Liver (tissue), 3 donors: Measurements from ENCODE around the gene ASAP2.

Source experiments
- CTCF ChIP-seq: fragments of 150-350 bp; IDR thresholded peaks from 2 replicates; pipeline ENCODE4 v1.5.1; 2017; ENCODE audit warnings: improper control_type of control experiment, low read depth, low read length; ENCODE audit not compliant: missing input control
- EGR1 ChIP-seq, 2 donors: IDR thresholded peaks; 2 replicates each; pipeline ENCODE4 v1.6.1; 2016 to 2018; ENCODE audit warnings: antibody characterized with exemption in 2 of 2, low read depth in 2 of 2
- GABPA ChIP-seq, 2 donors: IDR thresholded peaks in 1 of 2; conservative IDR thresholded peaks in 1 of 2; 2 replicates each; pipeline ENCODE4 v1.6.1; 2016; ENCODE audit warnings: antibody characterized with exemption in 2 of 2, mild to moderate bottlenecking in 1 of 2, moderate library complexity in 1 of 2
- TF ChIP-seq, protein P1 (sequence below): IDR thresholded peaks from 2 replicates; pipeline ENCODE4 v1.6.1; 2016; ENCODE audit warnings: antibody characterized with exemption, mild to moderate bottlenecking
- donor health status: healthy.
- donor health status: healthy.

GRCh38 chr2:9258953-9259399, 52.4 kb downstream of the ASAP2 start:
- TF ChIP-seq, protein P1, sequence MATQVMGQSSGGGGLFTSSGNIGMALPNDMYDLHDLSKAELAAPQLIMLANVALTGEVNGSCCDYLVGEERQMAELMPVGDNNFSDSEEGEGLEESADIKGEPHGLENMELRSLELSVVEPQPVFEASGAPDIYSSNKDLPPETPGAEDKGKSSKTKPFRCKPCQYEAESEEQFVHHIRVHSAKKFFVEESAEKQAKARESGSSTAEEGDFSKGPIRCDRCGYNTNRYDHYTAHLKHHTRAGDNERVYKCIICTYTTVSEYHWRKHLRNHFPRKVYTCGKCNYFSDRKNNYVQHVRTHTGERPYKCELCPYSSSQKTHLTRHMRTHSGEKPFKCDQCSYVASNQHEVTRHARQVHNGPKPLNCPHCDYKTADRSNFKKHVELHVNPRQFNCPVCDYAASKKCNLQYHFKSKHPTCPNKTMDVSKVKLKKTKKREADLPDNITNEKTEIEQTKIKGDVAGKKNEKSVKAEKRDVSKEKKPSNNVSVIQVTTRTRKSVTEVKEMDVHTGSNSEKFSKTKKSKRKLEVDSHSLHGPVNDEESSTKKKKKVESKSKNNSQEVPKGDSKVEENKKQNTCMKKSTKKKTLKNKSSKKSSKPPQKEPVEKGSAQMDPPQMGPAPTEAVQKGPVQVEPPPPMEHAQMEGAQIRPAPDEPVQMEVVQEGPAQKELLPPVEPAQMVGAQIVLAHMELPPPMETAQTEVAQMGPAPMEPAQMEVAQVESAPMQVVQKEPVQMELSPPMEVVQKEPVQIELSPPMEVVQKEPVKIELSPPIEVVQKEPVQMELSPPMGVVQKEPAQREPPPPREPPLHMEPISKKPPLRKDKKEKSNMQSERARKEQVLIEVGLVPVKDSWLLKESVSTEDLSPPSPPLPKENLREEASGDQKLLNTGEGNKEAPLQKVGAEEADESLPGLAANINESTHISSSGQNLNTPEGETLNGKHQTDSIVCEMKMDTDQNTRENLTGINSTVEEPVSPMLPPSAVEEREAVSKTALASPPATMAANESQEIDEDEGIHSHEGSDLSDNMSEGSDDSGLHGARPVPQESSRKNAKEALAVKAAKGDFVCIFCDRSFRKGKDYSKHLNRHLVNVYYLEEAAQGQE = no peak
- no peak for TF ChIP-seq GABPA (IDR thresholded peaks at IDR 0.05 in 1 of 2, conservative IDR thresholded peaks at IDR 0.05 in 1 of 2)
- TF ChIP-seq CTCF = no peak
- TF ChIP-seq EGR1 (IDR thresholded peaks at IDR 0.05; ENCODE audit: low read depth in 2 of 2) = no peak
